ENCODE data around the gene CWC22.

GRCh38 chr2:179899666-179900065, 107.4 kb downstream of the CWC22 start:
- TF ChIP-seq, protein P1, sequence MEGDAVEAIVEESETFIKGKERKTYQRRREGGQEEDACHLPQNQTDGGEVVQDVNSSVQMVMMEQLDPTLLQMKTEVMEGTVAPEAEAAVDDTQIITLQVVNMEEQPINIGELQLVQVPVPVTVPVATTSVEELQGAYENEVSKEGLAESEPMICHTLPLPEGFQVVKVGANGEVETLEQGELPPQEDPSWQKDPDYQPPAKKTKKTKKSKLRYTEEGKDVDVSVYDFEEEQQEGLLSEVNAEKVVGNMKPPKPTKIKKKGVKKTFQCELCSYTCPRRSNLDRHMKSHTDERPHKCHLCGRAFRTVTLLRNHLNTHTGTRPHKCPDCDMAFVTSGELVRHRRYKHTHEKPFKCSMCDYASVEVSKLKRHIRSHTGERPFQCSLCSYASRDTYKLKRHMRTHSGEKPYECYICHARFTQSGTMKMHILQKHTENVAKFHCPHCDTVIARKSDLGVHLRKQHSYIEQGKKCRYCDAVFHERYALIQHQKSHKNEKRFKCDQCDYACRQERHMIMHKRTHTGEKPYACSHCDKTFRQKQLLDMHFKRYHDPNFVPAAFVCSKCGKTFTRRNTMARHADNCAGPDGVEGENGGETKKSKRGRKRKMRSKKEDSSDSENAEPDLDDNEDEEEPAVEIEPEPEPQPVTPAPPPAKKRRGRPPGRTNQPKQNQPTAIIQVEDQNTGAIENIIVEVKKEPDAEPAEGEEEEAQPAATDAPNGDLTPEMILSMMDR (IDR thresholded peaks at IDR 0.05) = no peak
- TF ChIP-seq POLR2A (IDR thresholded peaks at IDR 0.05) (no peak), POLR2AphosphoS5 (IDR thresholded peaks at IDR 0.05) (no peak)
